Fibroblast of the aortic adventitia (primary cell): ENCODE measurements around the gene HYAL1. TPM values are rescaled to one million over a fixed set of nuclear protein-coding genes. Genes with fewer than 3 reads are reported as not detected.
A peak's percentile ranks its signal among the peaks of the same experiment; 100 is the strongest.

ENCODE experiments used
- DNase-seq: peaks from one replicate; pipeline ENCODE4 v3.0.0-alpha.2; 2010; ENCODE audit warnings: low read depth
- H3K4me3 ChIP-seq: 2 replicates; pipeline ENCODE4 v1.5.1; 2011; ENCODE audit warnings: low read depth, mild to moderate bottlenecking, control low read depth, low read length, moderate library complexity
- total RNA-seq: library from RNA; depleted of rRNA; stranded (reverse); fragments of >200 nt; gene quantifications from 2 replicates; pipeline ENCODE4 v1.2.3, GENCODE V29; 2012; ENCODE audit warnings: low replicate concordance
- TF ChIP-seq, protein P1 (sequence below): IDR thresholded peaks from 2 replicates; pipeline ENCODE4 v1.5.1; 2011; ENCODE audit warnings: mild to moderate bottlenecking, low read length, control low read depth, inconsistent platforms; ENCODE audit not compliant: insufficient read depth

HYAL1 gene, protein sequence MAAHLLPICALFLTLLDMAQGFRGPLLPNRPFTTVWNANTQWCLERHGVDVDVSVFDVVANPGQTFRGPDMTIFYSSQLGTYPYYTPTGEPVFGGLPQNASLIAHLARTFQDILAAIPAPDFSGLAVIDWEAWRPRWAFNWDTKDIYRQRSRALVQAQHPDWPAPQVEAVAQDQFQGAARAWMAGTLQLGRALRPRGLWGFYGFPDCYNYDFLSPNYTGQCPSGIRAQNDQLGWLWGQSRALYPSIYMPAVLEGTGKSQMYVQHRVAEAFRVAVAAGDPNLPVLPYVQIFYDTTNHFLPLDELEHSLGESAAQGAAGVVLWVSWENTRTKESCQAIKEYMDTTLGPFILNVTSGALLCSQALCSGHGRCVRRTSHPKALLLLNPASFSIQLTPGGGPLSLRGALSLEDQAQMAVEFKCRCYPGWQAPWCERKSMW
- 0.90 TPM in 1 of 2 replicates, not detected in the other for total RNA-seq

DNA sequence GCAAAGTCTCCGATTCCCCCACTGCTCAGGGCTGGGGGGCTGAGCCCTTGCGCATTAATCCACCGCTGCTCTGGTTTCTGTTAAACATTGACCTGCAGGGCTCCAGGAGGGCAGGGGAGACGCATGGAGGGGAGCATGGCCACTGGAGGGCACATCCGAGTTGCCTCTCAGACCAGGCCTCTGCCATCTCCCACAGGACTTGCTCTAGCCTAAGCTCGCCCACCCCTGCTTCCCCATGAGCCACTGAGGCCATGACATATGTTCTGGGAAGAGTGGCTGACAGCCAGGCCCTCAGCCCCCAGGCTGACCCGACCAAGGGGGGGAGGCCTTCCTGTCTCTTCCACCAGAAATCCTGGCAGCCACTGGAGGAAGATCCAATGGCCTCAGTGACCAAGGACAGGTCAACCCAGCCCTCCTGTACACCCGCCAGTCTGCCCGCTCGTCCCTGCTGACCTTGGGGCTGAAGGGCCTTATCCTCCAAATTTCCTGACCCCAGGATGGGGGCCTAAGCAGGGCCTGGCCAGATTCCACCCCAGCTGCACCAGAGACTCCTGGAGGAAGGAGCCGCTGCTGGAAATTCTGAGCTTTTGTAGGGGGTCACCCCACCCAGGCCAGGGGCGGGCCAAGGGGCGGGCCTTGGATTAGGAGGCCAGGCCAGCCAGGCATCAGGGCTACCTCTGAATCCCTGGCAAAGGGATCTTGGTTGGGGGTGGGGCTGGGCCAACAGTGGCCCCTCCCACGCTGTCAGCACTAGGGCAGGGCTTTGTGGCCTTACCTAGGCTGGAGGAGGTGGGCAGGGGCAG, at the start of gene HYAL1:
Gene HYAL1 (minus strand): TSS at position 562 of the 803 bp plus-strand sequence. CDS start 618 bp downstream, outside the sequence.
- no peak within 1 kb of the TSS for H3K4me3 ChIP-seq
- TF ChIP-seq, protein P1, sequence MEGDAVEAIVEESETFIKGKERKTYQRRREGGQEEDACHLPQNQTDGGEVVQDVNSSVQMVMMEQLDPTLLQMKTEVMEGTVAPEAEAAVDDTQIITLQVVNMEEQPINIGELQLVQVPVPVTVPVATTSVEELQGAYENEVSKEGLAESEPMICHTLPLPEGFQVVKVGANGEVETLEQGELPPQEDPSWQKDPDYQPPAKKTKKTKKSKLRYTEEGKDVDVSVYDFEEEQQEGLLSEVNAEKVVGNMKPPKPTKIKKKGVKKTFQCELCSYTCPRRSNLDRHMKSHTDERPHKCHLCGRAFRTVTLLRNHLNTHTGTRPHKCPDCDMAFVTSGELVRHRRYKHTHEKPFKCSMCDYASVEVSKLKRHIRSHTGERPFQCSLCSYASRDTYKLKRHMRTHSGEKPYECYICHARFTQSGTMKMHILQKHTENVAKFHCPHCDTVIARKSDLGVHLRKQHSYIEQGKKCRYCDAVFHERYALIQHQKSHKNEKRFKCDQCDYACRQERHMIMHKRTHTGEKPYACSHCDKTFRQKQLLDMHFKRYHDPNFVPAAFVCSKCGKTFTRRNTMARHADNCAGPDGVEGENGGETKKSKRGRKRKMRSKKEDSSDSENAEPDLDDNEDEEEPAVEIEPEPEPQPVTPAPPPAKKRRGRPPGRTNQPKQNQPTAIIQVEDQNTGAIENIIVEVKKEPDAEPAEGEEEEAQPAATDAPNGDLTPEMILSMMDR, result no peak
- peak; percentile 30 for DNase-seq

- peak; percentile 21 for DNase-seq
- TF ChIP-seq, protein P1, result peak; percentile 30
- no peak overlapping the region for H3K4me3 ChIP-seq
Observed at GRCh38 chr3:50352781-50353180, 49.4 kb upstream of the HYAL1 start.

DNA sequence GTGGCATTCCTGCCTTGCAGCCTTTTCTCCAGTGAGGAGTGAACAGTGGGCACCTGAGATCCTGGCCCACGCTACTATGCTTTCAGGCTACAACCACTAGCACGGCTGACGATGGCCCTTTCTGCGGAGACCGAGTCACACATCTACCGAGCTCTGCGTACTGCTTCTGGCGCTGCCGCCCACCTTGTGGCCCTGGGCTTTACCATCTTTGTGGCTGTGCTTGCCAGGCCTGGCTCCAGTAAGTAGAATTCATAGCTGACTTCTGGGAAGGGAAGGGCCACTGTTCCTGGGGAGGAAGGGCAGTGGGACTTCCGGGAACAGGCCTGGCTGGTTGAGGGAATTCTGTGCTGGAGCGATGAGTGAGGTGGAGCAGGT, 47.9 kb upstream of the HYAL1 start:
- no peak for DNase-seq
- H3K4me3 ChIP-seq, result peak overlapping the region; percentile 98
- TF ChIP-seq, protein P1, result no peak

DNA sequence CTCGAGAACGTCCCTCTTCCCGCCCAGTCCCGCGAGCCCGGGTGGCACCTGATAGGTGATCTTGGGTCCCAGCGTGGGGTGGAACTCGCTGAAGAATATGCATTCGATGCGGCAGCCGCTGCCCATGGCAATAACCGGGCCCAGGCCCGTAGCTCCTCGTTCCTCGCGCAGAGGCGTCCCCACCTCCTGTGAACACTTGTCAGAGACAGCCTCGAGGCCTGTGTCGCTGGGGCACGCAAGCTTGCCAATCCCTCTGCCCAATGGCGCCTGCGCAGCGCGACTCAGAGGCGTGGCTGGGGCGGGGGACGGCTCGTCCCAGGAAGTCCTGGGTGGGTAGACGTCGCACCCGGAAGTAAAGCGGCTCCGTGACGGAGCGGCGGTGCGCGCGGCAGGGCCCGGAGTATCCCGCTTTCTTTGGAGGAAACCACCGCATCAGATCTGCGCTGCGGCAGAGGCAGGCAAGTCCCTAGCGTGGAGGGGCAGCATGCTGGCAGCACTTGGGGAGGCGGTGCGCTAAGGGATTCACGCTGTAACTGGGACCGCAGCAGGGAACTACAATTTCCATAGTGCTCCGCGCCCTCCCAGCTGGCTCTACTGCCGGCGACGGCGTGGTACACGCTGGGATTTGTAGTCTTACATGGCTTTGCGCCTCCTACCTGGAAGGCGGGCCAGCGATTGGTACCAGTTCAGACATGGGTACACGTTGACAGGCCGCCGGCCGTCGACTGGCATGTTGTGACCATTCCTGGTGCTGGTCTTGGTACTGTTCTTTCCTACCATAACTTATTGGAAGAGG, 47.4 kb upstream of the HYAL1 start, which contains the start of the genes CYB561D2 and NPRL2:
Gene CYB561D2 (plus strand): TSS at position 336 of the 796 bp plus-strand sequence. CDS start 572 bp downstream, outside the sequence.
Gene NPRL2 (minus strand): TSS at position 249 of the 796 bp plus-strand sequence. CDS start 123 bp downstream, at position 126.
- DNase-seq, result peak; percentile 87
- H3K4me3 ChIP-seq, result peak within 1 kb of the TSS; percentile 98
- TF ChIP-seq, protein P1, result no peak

- TF ChIP-seq, protein P1, result no peak
Observed at GRCh38 chr3:50350213-50350526, 46.8 kb upstream of the HYAL1 start.

DNA sequence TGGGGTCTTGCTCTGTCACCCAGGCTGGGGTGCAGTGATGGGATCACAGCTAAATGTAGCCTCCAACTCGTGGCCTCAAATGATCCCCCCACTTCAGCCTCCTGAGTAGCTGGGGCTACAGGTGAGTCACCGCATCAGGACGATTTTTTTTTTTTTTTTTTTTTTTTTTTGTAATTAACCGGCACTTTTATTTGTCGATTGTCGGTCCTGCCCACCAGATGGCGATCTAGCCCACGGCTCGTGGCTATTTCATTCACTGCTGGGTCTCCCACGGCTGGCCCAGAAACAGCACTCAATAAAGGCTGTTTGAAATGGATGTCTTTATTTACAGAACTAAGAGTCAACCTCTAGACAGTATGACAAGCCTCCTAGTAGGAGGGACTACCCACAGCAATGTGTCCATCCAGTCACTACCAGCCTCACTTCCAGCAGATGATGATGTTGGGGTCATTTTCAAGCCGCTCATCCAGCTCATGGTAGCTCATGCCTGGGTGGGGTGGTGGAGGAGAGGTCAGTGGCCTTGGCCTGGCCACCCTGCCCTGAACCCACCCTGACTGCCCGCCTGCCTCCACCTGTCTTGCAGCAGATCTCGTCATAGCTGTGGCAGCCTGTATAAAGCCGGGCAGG, 43.9 kb upstream of the HYAL1 start:
- DNase-seq, result peak; percentile 75
- no peak overlapping the region for H3K4me3 ChIP-seq
- TF ChIP-seq, protein P1, result peak; percentile 63

More at GRCh38 chr3:50350213-50350526, 46.8 kb upstream of the HYAL1 start:
- DNase-seq, result no peak
- peak overlapping the region; percentile 98 for H3K4me3 ChIP-seq
